Measurements from ENCODE around the gene KDM5D.

- no peak for TF ChIP-seq CTCF (IDR thresholded peaks at IDR 0.05; ENCODE audit: low read depth, low read length, poor library complexity, severe bottlenecking)
- TF ChIP-seq EZH2phosphoT487 (IDR thresholded peaks at IDR 0.05; ENCODE audit: borderline replicate concordance, low read length) = no peak
These were observed 1.2 kb downstream of the KDM5D start for GRCh38 chrY:19743331-19743730.

Data from DOHH2 (cell line).